OCI-LY7 (cell line): ENCODE data around the gene FMO2.

Source experiments
- CTCF ChIP-seq: fragments of 200-600 bp; sonication (generic); conservative IDR thresholded peaks from 2 replicates; pipeline ENCODE4 v1.5.1; 2014; ENCODE audit warnings: mild to moderate bottlenecking, antibody characterized with exemption, low read length, moderate library complexity, mixed read lengths
- EZH2phosphoT487 ChIP-seq: fragments of 200-600 bp; sonication (generic); IDR thresholded peaks from 2 replicates; pipeline ENCODE4 v1.6.1; 2018; ENCODE audit warnings: low read depth, borderline replicate concordance, mild to moderate bottlenecking, mixed run types, antibody characterized with exemption, low read length, moderate library complexity, mixed read lengths

- TF ChIP-seq CTCF (no peak), EZH2phosphoT487 (no peak)
These were observed 58.8 kb downstream of the FMO2 start for GRCh38 chr1:171243878-171244277.
